OCI-LY1 (cell line): ENCODE results near the gene CCNY.

Experiments used
- EZH2 ChIP-seq: fragments of 200-600 bp; sonication (generic), shearing (Covaris generic); IDR thresholded peaks from 2 replicates; pipeline ENCODE4 v1.8.0; 2017; ENCODE audit warnings: borderline replicate concordance, mixed run types, mild to moderate bottlenecking, antibody characterized with exemption, low read length, moderate library complexity, mixed read lengths
- TF ChIP-seq, protein P1 (sequence below): fragments of 200-600 bp; sonication (generic), shearing (Covaris generic); IDR thresholded peaks from 2 replicates; pipeline ENCODE4 v1.5.1; 2017; ENCODE audit warnings: mild to moderate bottlenecking, antibody characterized with exemption, low read length, moderate library complexity, mixed read lengths

DNA sequence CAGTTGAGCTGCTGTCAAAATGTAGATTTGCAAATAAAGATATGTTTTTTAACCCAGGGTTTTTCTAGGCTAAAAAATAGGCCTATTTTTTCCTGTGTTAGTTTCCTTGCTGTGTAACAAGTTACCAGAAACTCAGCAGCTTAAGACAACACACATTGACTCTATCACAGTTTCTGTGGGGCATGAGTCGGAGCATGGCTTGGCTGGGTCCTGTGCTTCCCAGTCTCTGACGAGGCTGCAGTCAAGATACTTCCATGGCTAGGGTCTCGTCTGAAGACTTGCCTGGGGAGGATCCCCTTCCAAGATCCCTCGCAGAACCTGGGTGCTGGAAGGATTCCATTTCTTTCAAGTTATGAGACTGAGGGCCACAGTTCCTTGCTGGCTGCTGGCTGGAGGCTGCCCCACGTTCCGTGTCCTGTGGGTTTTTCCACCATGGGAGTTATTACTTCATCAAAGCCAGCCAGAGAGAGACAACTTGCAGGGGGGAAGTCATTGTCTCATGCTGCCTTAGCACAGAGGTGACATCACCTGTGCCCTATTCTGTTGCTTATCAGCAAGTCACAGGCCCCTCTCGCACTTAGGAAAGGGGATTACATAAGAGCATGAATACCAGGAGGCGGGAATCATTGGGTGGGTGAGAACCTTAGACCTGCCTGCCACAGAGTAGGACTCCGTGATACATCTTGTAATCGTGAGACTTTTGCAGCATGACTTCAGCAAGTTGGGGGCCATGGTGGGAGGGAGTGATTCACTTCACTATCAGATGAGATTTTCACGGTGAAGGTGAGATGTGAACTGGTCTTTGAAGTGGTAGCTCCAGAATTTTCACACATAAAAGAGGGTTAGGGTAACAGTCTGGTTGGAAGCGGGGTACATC lies 77.9 kb downstream of the CCNY start:
- TF ChIP-seq, protein P1, sequence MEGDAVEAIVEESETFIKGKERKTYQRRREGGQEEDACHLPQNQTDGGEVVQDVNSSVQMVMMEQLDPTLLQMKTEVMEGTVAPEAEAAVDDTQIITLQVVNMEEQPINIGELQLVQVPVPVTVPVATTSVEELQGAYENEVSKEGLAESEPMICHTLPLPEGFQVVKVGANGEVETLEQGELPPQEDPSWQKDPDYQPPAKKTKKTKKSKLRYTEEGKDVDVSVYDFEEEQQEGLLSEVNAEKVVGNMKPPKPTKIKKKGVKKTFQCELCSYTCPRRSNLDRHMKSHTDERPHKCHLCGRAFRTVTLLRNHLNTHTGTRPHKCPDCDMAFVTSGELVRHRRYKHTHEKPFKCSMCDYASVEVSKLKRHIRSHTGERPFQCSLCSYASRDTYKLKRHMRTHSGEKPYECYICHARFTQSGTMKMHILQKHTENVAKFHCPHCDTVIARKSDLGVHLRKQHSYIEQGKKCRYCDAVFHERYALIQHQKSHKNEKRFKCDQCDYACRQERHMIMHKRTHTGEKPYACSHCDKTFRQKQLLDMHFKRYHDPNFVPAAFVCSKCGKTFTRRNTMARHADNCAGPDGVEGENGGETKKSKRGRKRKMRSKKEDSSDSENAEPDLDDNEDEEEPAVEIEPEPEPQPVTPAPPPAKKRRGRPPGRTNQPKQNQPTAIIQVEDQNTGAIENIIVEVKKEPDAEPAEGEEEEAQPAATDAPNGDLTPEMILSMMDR: no peak
- TF ChIP-seq EZH2: no peak
